Measurements from ENCODE around the gene CFAP43. TPM values are rescaled to one million over a fixed set of nuclear protein-coding genes. Genes with fewer than 3 reads are reported as not detected.

CFAP43 gene
- total and polyA plus RNA-seq, 2 of the 8 experiments (the other 6 are each of a cell fraction or from before 2014, with no cell fraction given), result 0.11 to 0.27 TPM

DNA sequence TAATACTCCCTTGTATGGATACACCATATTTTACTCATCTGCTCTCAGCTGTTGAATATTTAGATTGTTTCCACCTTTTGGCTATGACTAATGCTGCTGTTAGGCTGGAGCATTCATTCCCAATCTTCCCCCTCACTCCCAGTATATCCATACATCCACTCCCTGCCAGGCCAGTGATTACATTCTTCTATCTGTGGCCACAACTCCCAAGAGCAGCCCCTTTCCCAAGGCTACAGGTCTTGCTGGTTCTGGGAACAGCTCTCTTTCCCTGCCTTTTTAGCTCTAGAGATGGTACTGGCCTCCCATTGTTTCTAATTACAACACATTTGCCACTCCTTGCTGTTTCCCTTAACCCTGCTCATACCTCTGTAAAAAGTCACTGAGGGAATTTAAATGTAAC, 82.0 kb downstream of the CFAP43 start:
- FAIRE-seq, result no peak
- CTCF ChIA-PET (ENCODE audit: partially characterized antibody), result interaction anchor here (1.1 kb wide), 1 partner anchor 25 kb away, joined by 3 read pairs; no protein-coding TSS in a partner anchor
- no peak overlapping the region for H2BK12ac ChIP-seq (ENCODE audit: low read depth, low read length)
- TF ChIP-seq ASH2L (IDR thresholded peaks at IDR 0.05; ENCODE audit: low read length) (no peak), CEBPB (IDR thresholded peaks at IDR 0.05; ENCODE audit: low read depth, low read length) (no peak), ZNF274 (IDR thresholded peaks at IDR 0.05; ENCODE audit: borderline replicate concordance, extremely low read depth, low read length) (no peak), TCF12 (IDR thresholded peaks at IDR 0.05; ENCODE audit: low read depth, low read length) (no peak), TAF7 (optimal IDR thresholded peaks at IDR 0.05; ENCODE audit: borderline replicate concordance, low read depth, low read length) (no peak), EZH2 (IDR thresholded peaks at IDR 0.05; ENCODE audit: low read depth, low read length, severe bottlenecking) (no peak), GABPA (IDR thresholded peaks at IDR 0.05; ENCODE audit: borderline replicate concordance, insufficient read depth, low read length) (no peak), SIRT6 (IDR thresholded peaks at IDR 0.05; ENCODE audit: low read length) (no peak), RNF2 (IDR thresholded peaks at IDR 0.05; ENCODE audit: borderline replicate concordance, low read depth, low read length, missing control alignments, poor library complexity, severe bottlenecking) (no peak), ATF2 (IDR thresholded peaks at IDR 0.05; ENCODE audit: low read length) (no peak), SRF (IDR thresholded peaks at IDR 0.05; ENCODE audit: low read depth, low read length) (no peak)

More for the DNA sequence above, 82.0 kb downstream of the CFAP43 start:
- Histone ChIP-seq H3K79me1 (ENCODE audit: low read depth, low read length) (no peaks in the 10 kb centered on the region), H3K79me2 (ENCODE audit: control insufficient read depth in 1 of 2, insufficient read depth in 2 of 2, low read length in 2 of 2) (no peaks in the 10 kb centered on the region), H4K20me1 (replicated peaks in 1 of 2; ENCODE audit: control insufficient read depth in 1 of 2, insufficient read depth in 2 of 2, low read length in 2 of 2) (no peaks in the 10 kb centered on the region), H2AK5ac (ENCODE audit: low read depth, low read length) (no peak overlapping the region), H2BK20ac (ENCODE audit: low read length) (no peak overlapping the region), H3K23ac (ENCODE audit: insufficient read length) (no peak overlapping the region), H3K36me3 (ENCODE audit: control insufficient read depth in 2 of 4, insufficient read depth in 4 of 4, low read length in 3 of 4) (0 out of 8 replicates have a peak, but pooled peaks cover 0 to 2% (median 0%) of the 10 kb centered on the region in 4 experiments), H3K23me2 (ENCODE audit: low read depth, low read length) (no peaks in the 10 kb centered on the region), H3K4me1 (replicated peaks in 1 of 4; ENCODE audit: control insufficient read depth in 3 of 4, insufficient read depth in 4 of 4, low read length in 3 of 4) (peaks cover 0 to 5% (median 0%) of the 10 kb centered on the region in 4 experiments; a peak in 3 of 7 replicates), H2BK120ac (replicated peaks; ENCODE audit: low read depth, low read length) (no peak overlapping the region), H3K14ac (ENCODE audit: insufficient read length) (no peak overlapping the region), H3K4ac (replicated peaks; ENCODE audit: insufficient read length, low read depth, low read length) (no peak overlapping the region), H2AFZ (ENCODE audit: low read length) (0 out of 2 replicates have a peak overlapping the region, but pooled peaks have one; percentile 13), H3K27me3 (replicated peaks in 1 of 4; ENCODE audit: control insufficient read depth in 3 of 4, extremely low read depth in 1 of 4, insufficient read depth in 3 of 4, low read length in 3 of 4) (no peaks in the 10 kb centered on the region), H3K9ac (replicated peaks in 1 of 4; ENCODE audit: extremely low read depth in 1 of 4, low read depth in 3 of 4, low read length in 3 of 4) (no peak overlapping the region), H3K56ac (replicated peaks; ENCODE audit: insufficient read length, low read depth, low read length) (no peak overlapping the region), H2BK15ac (ENCODE audit: low read length) (no peak overlapping the region), H3K18ac (ENCODE audit: extremely low read depth, low read length) (no peak overlapping the region), H4K8ac (ENCODE audit: extremely low read depth, insufficient read depth, low read length) (no peak overlapping the region), H3K4me3 (ENCODE audit: extremely low read depth in 1 of 4, insufficient read depth in 2 of 4, low read depth in 3 of 4, low read length in 4 of 4) (no peak overlapping the region), H2BK5ac (ENCODE audit: low read depth, low read length) (no peak overlapping the region), H3K27ac (ENCODE audit: low read depth, low read length) (no peak overlapping the region), H3K4me2 (ENCODE audit: insufficient read depth in 1 of 2, low read depth in 2 of 2, low read length in 2 of 2) (no peak overlapping the region), H4K5ac (ENCODE audit: insufficient read length, low read depth, low read length) (no peak overlapping the region), H4K91ac (replicated peaks; ENCODE audit: insufficient read length, low read length) (no peak overlapping the region), H3K9me3 (ENCODE audit: insufficient read depth in 2 of 2, low read depth in 1 of 2, low read length in 1 of 2) (peaks cover 0 to 8% of the 10 kb centered on the region in 2 experiments; a peak in 1 of 4 replicates)
- DNase-seq (ENCODE audit: low read depth in 1 of 2, low spot score in 2 of 2), result no peak
- POLR2A ChIA-PET (ENCODE audit: partially characterized antibody), result no interaction called here

All from H1 (cell line).